OCI-LY1 (cell line): ENCODE data around the gene FIZ1.

Source experiments
- H2AFZ ChIP-seq: fragments of 200-600 bp; sonication (generic), shearing (Covaris generic); 2 replicates; pipeline ENCODE4 v1.6.0; 2014; ENCODE audit warnings: antibody characterized with exemption, mild to moderate bottlenecking, low read length
- H3F3A ChIP-seq: fragments of 200-600 bp; sonication (generic), shearing (Covaris generic); 2 replicates; pipeline ENCODE4 v1.6.0; 2014; ENCODE audit warnings: mild to moderate bottlenecking, antibody characterized with exemption, low read length, moderate library complexity; ENCODE audit not compliant: insufficient read depth
- H3K27ac ChIP-seq: fragments of 200-600 bp; sonication (generic); 2 replicates; pipeline ENCODE4 v1.5.1; 2014; ENCODE audit warnings: low read length, mixed run types, mild to moderate bottlenecking, low read depth; ENCODE audit not compliant: poor library complexity, severe bottlenecking
- H3K27me3 ChIP-seq: fragments of 200-600 bp; sonication (generic); 2 replicates; pipeline ENCODE4 v1.6.0; 2014; ENCODE audit warnings: antibody characterized with exemption, mild to moderate bottlenecking, low read length, moderate library complexity; ENCODE audit not compliant: insufficient read depth
- H3K36me3 ChIP-seq: fragments of 200-600 bp; sonication (generic); 2 replicates; pipeline ENCODE4 v1.6.1; 2014; ENCODE audit warnings: mild to moderate bottlenecking, antibody characterized with exemption, low read length, moderate library complexity, mixed read lengths; ENCODE audit not compliant: insufficient read depth
- H3K4me1 ChIP-seq: fragments of 200-600 bp; sonication (generic); 2 replicates; pipeline ENCODE4 v1.5.1; 2014; ENCODE audit warnings: mild to moderate bottlenecking, low read length, moderate library complexity; ENCODE audit not compliant: insufficient read depth, severe bottlenecking
- H3K4me2 ChIP-seq: fragments of 200-600 bp; sonication (generic), shearing (Covaris generic); 2 replicates; pipeline ENCODE4 v1.6.1; 2014; ENCODE audit warnings: low read length
- H3K4me3 ChIP-seq: fragments of 200-600 bp; sonication (generic); 2 replicates; pipeline ENCODE4 v1.5.1; 2014; ENCODE audit warnings: low read length, low read depth, mild to moderate bottlenecking, mixed read lengths; ENCODE audit not compliant: poor library complexity, severe bottlenecking
- H3K79me2 ChIP-seq: fragments of 200-600 bp; shearing (Covaris generic); 2 replicates; pipeline ENCODE4 v1.6.1; 2016; ENCODE audit warnings: mixed run types, low read length, mixed read lengths; ENCODE audit not compliant: insufficient read depth
- H3K9ac ChIP-seq: fragments of 200-600 bp; sonication (generic), shearing (Covaris generic); 2 replicates; pipeline ENCODE4 v1.6.1; 2014; ENCODE audit warnings: mild to moderate bottlenecking, low read length, mixed read lengths
- H3K9me2 ChIP-seq: fragments of 200-600 bp; sonication (generic), shearing (Covaris generic); 2 replicates; pipeline ENCODE4 v1.6.1; 2014; ENCODE audit warnings: low read depth, mild to moderate bottlenecking, low read length, mixed read lengths
- H3K9me3 ChIP-seq: fragments of 200-600 bp; shearing (Covaris generic); 2 replicates; pipeline ENCODE4 v1.6.1; 2014; ENCODE audit warnings: low read length, mixed read lengths
- H4K20me1 ChIP-seq: fragments of 200-600 bp; sonication (generic), shearing (Covaris generic); 2 replicates; pipeline ENCODE4 v1.6.0; 2016; ENCODE audit warnings: mild to moderate bottlenecking, low read length; ENCODE audit not compliant: insufficient read depth
- EZH2 ChIP-seq: fragments of 200-600 bp; sonication (generic), shearing (Covaris generic); IDR thresholded peaks from 2 replicates; pipeline ENCODE4 v1.8.0; 2017; ENCODE audit warnings: borderline replicate concordance, mixed run types, mild to moderate bottlenecking, antibody characterized with exemption, low read length, moderate library complexity, mixed read lengths
- TF ChIP-seq, protein P1 (sequence below): fragments of 200-600 bp; sonication (generic), shearing (Covaris generic); IDR thresholded peaks from 2 replicates; pipeline ENCODE4 v1.5.1; 2017; ENCODE audit warnings: mild to moderate bottlenecking, antibody characterized with exemption, low read length, moderate library complexity, mixed read lengths

Gene FIZ1

DNA sequence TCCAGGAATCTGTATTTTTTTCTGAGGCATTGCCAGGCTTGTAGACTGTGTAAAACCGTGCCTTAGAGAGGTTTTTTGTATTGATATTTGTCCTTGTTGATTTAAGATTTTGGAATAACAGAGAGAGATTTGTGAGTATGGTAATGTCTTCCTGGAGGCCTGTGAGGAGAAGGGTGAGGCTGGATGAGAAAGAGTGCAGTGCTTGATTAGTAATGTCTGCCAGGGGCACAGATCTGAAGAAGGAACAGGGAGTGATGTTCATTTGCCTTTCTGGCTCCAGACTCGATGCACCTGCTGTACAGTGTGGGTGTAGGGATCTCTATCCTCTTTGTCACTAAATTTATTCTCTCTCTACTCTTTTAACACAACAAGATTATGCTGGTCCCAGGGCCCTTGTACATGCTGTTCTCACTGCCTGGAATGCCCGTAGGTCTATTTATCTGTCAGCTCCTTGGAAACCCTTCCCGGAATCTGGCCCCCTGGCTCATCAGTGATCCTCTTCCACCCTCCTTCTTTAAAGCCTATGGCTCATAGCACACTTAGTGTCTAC, 4.2 kb downstream of the FIZ1 start:
- H3F3A ChIP-seq = no peaks in the 10 kb centered on the region
- peaks cover 20% of the 10 kb centered on the region for H3K36me3 ChIP-seq
- H3K27me3 ChIP-seq = no peaks in the 10 kb centered on the region
- no peaks in the 10 kb centered on the region for H3K4me1 ChIP-seq
- no peak overlapping the region for H3K4me3 ChIP-seq
- H4K20me1 ChIP-seq = no peaks in the 10 kb centered on the region
- no peak overlapping the region for H3K9ac ChIP-seq
- no peak overlapping the region for H3K4me2 ChIP-seq
- no peaks in the 10 kb centered on the region for H3K9me3 ChIP-seq
- H3K9me2 ChIP-seq = no peaks in the 10 kb centered on the region
- TF ChIP-seq EZH2 = no peak
- TF ChIP-seq, protein P1, sequence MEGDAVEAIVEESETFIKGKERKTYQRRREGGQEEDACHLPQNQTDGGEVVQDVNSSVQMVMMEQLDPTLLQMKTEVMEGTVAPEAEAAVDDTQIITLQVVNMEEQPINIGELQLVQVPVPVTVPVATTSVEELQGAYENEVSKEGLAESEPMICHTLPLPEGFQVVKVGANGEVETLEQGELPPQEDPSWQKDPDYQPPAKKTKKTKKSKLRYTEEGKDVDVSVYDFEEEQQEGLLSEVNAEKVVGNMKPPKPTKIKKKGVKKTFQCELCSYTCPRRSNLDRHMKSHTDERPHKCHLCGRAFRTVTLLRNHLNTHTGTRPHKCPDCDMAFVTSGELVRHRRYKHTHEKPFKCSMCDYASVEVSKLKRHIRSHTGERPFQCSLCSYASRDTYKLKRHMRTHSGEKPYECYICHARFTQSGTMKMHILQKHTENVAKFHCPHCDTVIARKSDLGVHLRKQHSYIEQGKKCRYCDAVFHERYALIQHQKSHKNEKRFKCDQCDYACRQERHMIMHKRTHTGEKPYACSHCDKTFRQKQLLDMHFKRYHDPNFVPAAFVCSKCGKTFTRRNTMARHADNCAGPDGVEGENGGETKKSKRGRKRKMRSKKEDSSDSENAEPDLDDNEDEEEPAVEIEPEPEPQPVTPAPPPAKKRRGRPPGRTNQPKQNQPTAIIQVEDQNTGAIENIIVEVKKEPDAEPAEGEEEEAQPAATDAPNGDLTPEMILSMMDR = no peak
- H2AFZ ChIP-seq = no peak overlapping the region
- H3K79me2 ChIP-seq = no peaks in the 10 kb centered on the region
- no peak overlapping the region for H3K27ac ChIP-seq

DNA sequence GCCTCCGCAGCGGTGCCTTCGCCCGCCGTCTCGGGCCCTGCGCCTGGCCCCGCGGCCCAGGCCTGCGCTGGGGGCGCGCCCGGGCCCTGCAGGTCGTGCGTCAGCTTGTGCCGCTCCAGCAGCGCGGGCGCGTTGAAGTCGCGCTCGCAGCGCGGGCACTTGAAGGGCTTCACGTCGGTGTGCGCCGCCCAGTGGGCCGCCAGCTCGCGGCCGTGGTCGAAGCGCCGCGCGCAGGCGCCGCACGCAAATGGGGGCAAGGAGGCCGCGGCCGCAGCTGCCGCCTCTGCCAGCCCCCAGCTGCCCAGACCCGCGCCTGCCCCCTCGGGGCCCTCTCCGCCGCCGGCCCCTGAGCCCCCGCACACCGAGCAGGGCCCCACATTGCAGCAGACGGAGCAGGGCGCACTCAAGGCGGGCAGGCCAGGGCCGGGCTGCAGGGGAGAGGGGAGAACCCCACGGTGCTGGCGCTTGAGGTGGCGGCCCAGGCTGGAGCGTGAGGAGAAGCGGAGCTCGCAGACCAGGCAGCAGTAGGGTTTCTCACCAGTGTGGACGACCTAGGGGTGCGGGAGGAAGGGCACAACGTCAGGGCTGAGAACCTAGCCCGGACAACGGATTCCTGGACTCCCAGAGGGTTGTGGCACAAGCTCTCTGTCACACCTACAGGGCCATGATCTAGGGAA, 6.1 kb downstream of the FIZ1 start:
- no peak overlapping the region for H3K4me3 ChIP-seq
- H3K9ac ChIP-seq = no peak overlapping the region
- no peaks in the 10 kb centered on the region for H3K27me3 ChIP-seq
- H3K27ac ChIP-seq = no peak overlapping the region
- TF ChIP-seq, protein P1 = no peak
- no peak for TF ChIP-seq EZH2
- H3K9me2 ChIP-seq = no peaks in the 10 kb centered on the region
- no peaks in the 10 kb centered on the region for H3K4me1 ChIP-seq
- no peaks in the 10 kb centered on the region for H3F3A ChIP-seq
- H3K79me2 ChIP-seq = no peaks in the 10 kb centered on the region
- H3K9me3 ChIP-seq = no peaks in the 10 kb centered on the region
- H4K20me1 ChIP-seq = no peaks in the 10 kb centered on the region
- H2AFZ ChIP-seq = no peak overlapping the region
- H3K4me2 ChIP-seq = no peak overlapping the region
- H3K36me3 ChIP-seq = peaks cover 20% of the 10 kb centered on the region

DNA sequence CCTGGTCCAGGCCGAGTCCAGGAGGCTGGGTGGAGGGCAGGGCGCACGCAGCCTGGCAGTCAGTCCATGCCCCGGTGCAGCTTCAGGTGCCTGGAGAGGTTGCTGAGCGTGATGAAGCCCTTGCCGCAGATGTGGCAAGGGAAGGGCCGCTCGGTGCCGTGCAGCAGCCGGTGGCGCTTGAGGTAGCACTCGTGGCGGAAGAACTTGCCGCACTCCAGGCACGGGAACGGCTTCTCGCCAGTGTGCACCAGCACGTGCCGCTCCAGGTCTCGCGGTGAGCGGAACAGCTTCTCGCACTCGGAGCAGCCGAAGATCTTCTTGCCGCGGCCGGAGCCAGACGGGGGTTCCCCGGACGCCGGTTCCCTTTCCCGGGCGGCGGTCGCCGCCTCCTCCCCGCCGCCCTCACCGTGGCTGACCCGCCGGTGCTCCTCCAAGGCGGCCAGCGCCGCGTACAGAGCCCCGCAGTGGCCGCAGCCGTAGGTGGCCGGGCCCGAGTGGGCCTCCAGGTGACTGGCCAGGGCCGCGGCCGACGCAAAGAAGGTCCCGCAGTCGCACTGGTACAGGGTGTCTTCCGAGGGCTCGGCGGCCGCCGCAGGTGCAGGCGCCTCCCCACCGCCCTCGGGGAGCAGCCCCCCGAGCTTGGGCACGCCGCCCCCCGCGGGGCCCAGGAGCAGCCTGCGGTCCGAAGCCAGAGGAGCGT, 6.8 kb downstream of the FIZ1 start:
- peaks cover 20% of the 10 kb centered on the region for H3K36me3 ChIP-seq
- H2AFZ ChIP-seq = no peak overlapping the region
- no peaks in the 10 kb centered on the region for H3K9me2 ChIP-seq
- H3K27me3 ChIP-seq = no peaks in the 10 kb centered on the region
- TF ChIP-seq EZH2 = no peak
- TF ChIP-seq, protein P1 = no peak
- H3K9me3 ChIP-seq = no peaks in the 10 kb centered on the region
- H3K4me1 ChIP-seq = no peaks in the 10 kb centered on the region
- H3K9ac ChIP-seq = no peak overlapping the region
- no peaks in the 10 kb centered on the region for H3K79me2 ChIP-seq
- H3F3A ChIP-seq = no peaks in the 10 kb centered on the region
- no peak overlapping the region for H3K4me2 ChIP-seq
- H4K20me1 ChIP-seq = no peaks in the 10 kb centered on the region
- H3K4me3 ChIP-seq = no peak overlapping the region
- H3K27ac ChIP-seq = no peak overlapping the region
